ENCODE measurements around the gene ZNF414.

- TF ChIP-seq CTCF (conservative IDR thresholded peaks at IDR 0.05; ENCODE audit: low read length) = no peak
- no peak for TF ChIP-seq EZH2phosphoT487 (IDR thresholded peaks at IDR 0.05; ENCODE audit: borderline replicate concordance)
Measured at GRCh38 chr19:8491574-8491973, 22.4 kb downstream of the ZNF414 start.
